HEK293 (cell line): ENCODE data around the gene KRTAP10-7.

Experiments
- CTCF ChIA-PET: fragments of 350-600 bp; formaldehyde crosslinking; extraction: SDS; loops from one replicate; lab custom pipeline; 2021; ENCODE audit warnings: antibody characterized with exemption; lab: Yijun Ruan, JAX
- POLR2A ChIA-PET: fragments of 300-600 bp; formaldehyde crosslinking; extraction: SDS; loops from one replicate; lab custom pipeline; 2020; ENCODE audit warnings: antibody characterized with exemption, inconsistent platforms; lab: Yijun Ruan, JAX
- H3K27ac ChIP-seq: fragments of 200-500 bp; sonication (Bioruptor generic); 2 replicates; pipeline ENCODE4 v1.5.1; 2014; ENCODE audit warnings: low read depth, low read length, control low read depth, inconsistent platforms; ENCODE audit errors: extremely low read depth
- H3K36me3 ChIP-seq, 2 experiments: fragments of 200-500 bp in 1 of 2; sonication (Bioruptor generic) in 1 of 2; 1 replicate in 1 of 2; 2 replicates in 1 of 2; pipeline ENCODE4 v1.5.1; 2014 to 2017; ENCODE audit warnings: inconsistent platforms in 2 of 2, low read length in 2 of 2; ENCODE audit not compliant: control insufficient read depth in 2 of 2, insufficient read depth in 1 of 2
- H3K4me1 ChIP-seq: fragments of 200-500 bp; sonication (Bioruptor generic); 2 replicates; pipeline ENCODE4 v1.5.1; 2014; ENCODE audit warnings: mild to moderate bottlenecking, low read length, inconsistent platforms; ENCODE audit not compliant: control insufficient read depth, insufficient read depth
- H3K4me3 ChIP-seq: 2 replicates; pipeline ENCODE4 v1.5.1; 2011; ENCODE audit warnings: low read depth, mild to moderate bottlenecking, control low read depth, low read length, moderate library complexity
- H3K9me3 ChIP-seq: fragments of 200-500 bp; sonication (Bioruptor generic); 2 replicates; pipeline ENCODE4 v1.5.1; 2014; ENCODE audit warnings: low read depth, low read length, inconsistent platforms; ENCODE audit not compliant: control insufficient read depth, insufficient read depth
- GLI4 ChIP-seq: fragments of 450-650 bp; formaldehyde crosslinking; IDR thresholded peaks from 2 replicates; pipeline ENCODE4 v1.5.1; 2016; ENCODE audit warnings: missing biosample characterization, missing genetic modification characterization
- HIC1 ChIP-seq: fragments of 450-650 bp; formaldehyde crosslinking; IDR thresholded peaks from 2 replicates; pipeline ENCODE4 v1.5.1; 2016; ENCODE audit warnings: missing biosample characterization, missing genetic modification characterization
- OVOL3 ChIP-seq: fragments of 450-650 bp; formaldehyde crosslinking; IDR thresholded peaks from 2 replicates; pipeline ENCODE4 v1.5.1; 2016; ENCODE audit warnings: missing biosample characterization, missing genetic modification characterization
- REPIN1 ChIP-seq: fragments of 450-650 bp; formaldehyde crosslinking; IDR thresholded peaks from 2 replicates; pipeline ENCODE4 v1.5.1; 2017; ENCODE audit warnings: missing biosample characterization, missing genetic modification characterization, low read depth
- ZBTB21 ChIP-seq: fragments of 450-650 bp; formaldehyde crosslinking; IDR thresholded peaks from 2 replicates; pipeline ENCODE4 v1.5.1; 2017; ENCODE audit warnings: missing biosample characterization, missing genetic modification characterization
- ZBTB44 ChIP-seq: fragments of 450-650 bp; IDR thresholded peaks from 2 replicates; pipeline ENCODE4 v1.5.1; 2018; ENCODE audit warnings: missing biosample characterization, mild to moderate bottlenecking, missing genetic modification characterization
- ZNF132 ChIP-seq: fragments of 450-650 bp; formaldehyde crosslinking; IDR thresholded peaks from 2 replicates; pipeline ENCODE4 v1.5.1; 2017; ENCODE audit warnings: missing biosample characterization, missing genetic modification characterization, borderline replicate concordance
- ZNF2 ChIP-seq: fragments of 450-650 bp; formaldehyde crosslinking; IDR thresholded peaks from 2 replicates; pipeline ENCODE4 v1.5.1; 2016; ENCODE audit warnings: missing biosample characterization, missing genetic modification characterization
- ZNF354C ChIP-seq: fragments of 450-650 bp; formaldehyde crosslinking; IDR thresholded peaks from 2 replicates; pipeline ENCODE4 v1.5.1; 2016; ENCODE audit warnings: missing biosample characterization, missing genetic modification characterization, low read depth, borderline replicate concordance
- ZNF514 ChIP-seq: fragments of 450-650 bp; formaldehyde crosslinking; IDR thresholded peaks from 2 replicates; pipeline ENCODE4 v1.5.1; 2016; ENCODE audit warnings: missing biosample characterization, missing genetic modification characterization
- ZNF561 ChIP-seq: fragments of 450-650 bp; IDR thresholded peaks from 2 replicates; pipeline ENCODE4 v1.5.1; 2018; ENCODE audit warnings: missing biosample characterization, missing genetic modification characterization, borderline replicate concordance
- TF ChIP-seq, protein P1 (sequence below): fragments of 450-650 bp; formaldehyde crosslinking; IDR thresholded peaks from 2 replicates; pipeline ENCODE4 v1.5.1; 2016; ENCODE audit warnings: missing biosample characterization, missing genetic modification characterization, borderline replicate concordance
- TF ChIP-seq, protein P2 (sequence below): fragments of 450-650 bp; formaldehyde crosslinking; IDR thresholded peaks from 2 replicates; pipeline ENCODE4 v1.5.1; 2016; ENCODE audit warnings: missing biosample characterization, missing genetic modification characterization
- TF ChIP-seq, protein P3 (sequence below): fragments of 450-650 bp; formaldehyde crosslinking; IDR thresholded peaks from 2 replicates; pipeline ENCODE4 v1.5.1; 2017; ENCODE audit warnings: missing biosample characterization, missing genetic modification characterization
- TF ChIP-seq, protein P4 (sequence below): fragments of 450-650 bp; formaldehyde crosslinking; IDR thresholded peaks from 2 replicates; pipeline ENCODE4 v1.5.1; 2016; ENCODE audit warnings: missing biosample characterization, missing genetic modification characterization

Gene KRTAP10-7

DNA sequence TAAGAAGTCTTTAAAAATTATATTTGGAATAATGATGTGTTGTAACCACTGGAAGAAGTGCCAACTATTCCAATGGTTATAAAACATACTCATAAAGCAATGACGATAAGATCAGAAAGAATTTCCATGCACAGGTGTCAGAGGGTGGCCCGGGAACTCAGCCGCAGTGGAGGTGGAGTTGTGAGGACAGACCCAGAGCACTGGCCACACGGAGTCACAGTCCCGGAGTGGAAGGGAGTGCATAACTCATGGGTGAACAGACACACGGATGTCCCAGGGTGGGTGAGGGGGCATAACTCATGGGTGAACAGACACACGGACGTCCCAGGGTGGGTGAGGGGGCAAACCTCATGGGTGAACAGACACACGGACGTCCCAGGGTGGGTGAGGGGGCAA lies 24.4 kb upstream of the KRTAP10-7 start:
- H3K4me1 ChIP-seq: no peaks in the 10 kb centered on the region
- CTCF ChIA-PET: interaction anchor here (0.7 kb wide), 1 partner anchor 562 kb away, joined by 4 read pairs; no protein-coding TSS in a partner anchor
- TF ChIP-seq REPIN1 (no peak), ZNF132 (no peak), OVOL3 (tag by site-specific recombination) (no peak)
- TF ChIP-seq, protein P1, sequence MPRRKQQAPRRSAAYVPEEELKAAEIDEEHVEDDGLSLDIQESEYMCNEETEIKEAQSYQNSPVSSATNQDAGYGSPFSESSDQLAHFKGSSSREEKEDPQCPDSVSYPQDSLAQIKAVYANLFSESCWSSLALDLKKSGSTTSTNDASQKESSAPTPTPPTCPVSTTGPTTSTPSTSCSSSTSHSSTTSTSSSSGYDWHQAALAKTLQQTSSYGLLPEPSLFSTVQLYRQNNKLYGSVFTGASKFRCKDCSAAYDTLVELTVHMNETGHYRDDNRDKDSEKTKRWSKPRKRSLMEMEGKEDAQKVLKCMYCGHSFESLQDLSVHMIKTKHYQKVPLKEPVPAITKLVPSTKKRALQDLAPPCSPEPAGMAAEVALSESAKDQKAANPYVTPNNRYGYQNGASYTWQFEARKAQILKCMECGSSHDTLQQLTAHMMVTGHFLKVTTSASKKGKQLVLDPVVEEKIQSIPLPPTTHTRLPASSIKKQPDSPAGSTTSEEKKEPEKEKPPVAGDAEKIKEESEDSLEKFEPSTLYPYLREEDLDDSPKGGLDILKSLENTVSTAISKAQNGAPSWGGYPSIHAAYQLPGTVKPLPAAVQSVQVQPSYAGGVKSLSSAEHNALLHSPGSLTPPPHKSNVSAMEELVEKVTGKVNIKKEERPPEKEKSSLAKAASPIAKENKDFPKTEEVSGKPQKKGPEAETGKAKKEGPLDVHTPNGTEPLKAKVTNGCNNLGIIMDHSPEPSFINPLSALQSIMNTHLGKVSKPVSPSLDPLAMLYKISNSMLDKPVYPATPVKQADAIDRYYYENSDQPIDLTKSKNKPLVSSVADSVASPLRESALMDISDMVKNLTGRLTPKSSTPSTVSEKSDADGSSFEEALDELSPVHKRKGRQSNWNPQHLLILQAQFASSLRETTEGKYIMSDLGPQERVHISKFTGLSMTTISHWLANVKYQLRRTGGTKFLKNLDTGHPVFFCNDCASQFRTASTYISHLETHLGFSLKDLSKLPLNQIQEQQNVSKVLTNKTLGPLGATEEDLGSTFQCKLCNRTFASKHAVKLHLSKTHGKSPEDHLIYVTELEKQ (tag by site-specific recombination): no peak
- TF ChIP-seq, all 188 proteins: peak for 0

GRCh38 chr21:44578371-44579055 lies 21.9 kb upstream of the KRTAP10-7 start:
- TF ChIP-seq REPIN1 (no peak), ZBTB44 (tag by site-specific recombination) (no peak), GLI4 (tag by site-specific recombination) (no peak), ZNF354C (no peak), ZNF2 (tag by site-specific recombination) (no peak), ZNF514 (tag by site-specific recombination) (no peak), ZBTB21 (tag by site-specific recombination) (no peak), ZNF561 (no peak), HIC1 (no peak)
- TF ChIP-seq, protein P2, sequence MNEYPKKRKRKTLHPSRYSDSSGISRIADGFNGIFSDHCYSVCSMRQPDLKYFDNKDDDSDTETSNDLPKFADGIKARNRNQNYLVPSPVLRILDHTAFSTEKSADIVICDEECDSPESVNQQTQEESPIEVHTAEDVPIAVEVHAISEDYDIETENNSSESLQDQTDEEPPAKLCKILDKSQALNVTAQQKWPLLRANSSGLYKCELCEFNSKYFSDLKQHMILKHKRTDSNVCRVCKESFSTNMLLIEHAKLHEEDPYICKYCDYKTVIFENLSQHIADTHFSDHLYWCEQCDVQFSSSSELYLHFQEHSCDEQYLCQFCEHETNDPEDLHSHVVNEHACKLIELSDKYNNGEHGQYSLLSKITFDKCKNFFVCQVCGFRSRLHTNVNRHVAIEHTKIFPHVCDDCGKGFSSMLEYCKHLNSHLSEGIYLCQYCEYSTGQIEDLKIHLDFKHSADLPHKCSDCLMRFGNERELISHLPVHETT (tag by site-specific recombination): no peak
- TF ChIP-seq, protein P3, sequence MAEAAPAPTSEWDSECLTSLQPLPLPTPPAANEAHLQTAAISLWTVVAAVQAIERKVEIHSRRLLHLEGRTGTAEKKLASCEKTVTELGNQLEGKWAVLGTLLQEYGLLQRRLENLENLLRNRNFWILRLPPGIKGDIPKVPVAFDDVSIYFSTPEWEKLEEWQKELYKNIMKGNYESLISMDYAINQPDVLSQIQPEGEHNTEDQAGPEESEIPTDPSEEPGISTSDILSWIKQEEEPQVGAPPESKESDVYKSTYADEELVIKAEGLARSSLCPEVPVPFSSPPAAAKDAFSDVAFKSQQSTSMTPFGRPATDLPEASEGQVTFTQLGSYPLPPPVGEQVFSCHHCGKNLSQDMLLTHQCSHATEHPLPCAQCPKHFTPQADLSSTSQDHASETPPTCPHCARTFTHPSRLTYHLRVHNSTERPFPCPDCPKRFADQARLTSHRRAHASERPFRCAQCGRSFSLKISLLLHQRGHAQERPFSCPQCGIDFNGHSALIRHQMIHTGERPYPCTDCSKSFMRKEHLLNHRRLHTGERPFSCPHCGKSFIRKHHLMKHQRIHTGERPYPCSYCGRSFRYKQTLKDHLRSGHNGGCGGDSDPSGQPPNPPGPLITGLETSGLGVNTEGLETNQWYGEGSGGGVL (tag by site-specific recombination): no peak
- TF ChIP-seq, protein P4, sequence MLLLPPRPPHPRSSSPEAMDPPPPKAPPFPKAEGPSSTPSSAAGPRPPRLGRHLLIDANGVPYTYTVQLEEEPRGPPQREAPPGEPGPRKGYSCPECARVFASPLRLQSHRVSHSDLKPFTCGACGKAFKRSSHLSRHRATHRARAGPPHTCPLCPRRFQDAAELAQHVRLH: no peak
- TF ChIP-seq, protein P1 (tag by site-specific recombination): no peak
- ChIA-PET CTCF (no interaction called here), POLR2A (no interaction called here)
- H3K4me3 ChIP-seq: no peak overlapping the region
- no peaks in the 10 kb centered on the region for H3K9me3 ChIP-seq
- no peak overlapping the region for H3K27ac ChIP-seq
- H3K4me1 ChIP-seq: no peaks in the 10 kb centered on the region
- no peaks in the 10 kb centered on the region for H3K36me3 ChIP-seq

More for the DNA sequence above, 24.4 kb upstream of the KRTAP10-7 start:
- Histone ChIP-seq H3K9me3 (no peaks in the 10 kb centered on the region), H3K27ac (no peak overlapping the region), H3K4me3 (no peak overlapping the region), H3K36me3 (no peaks in the 10 kb centered on the region)
- POLR2A ChIA-PET: no interaction called here
